Skeletal muscle satellite cell (primary cell): Measurements from ENCODE around the gene PAIP2B.
"Not testable (repeated sequence)": the region's sequence is repeated elsewhere in the genome, so short reads cannot be mapped to it uniquely, and the experiment has no call there.

Experiments used
- H3K27me3 ChIP-seq: 2 replicates; pipeline ENCODE4 v1.7.0; 2013; ENCODE audit warnings: low read length; ENCODE audit not compliant: control insufficient read depth, insufficient read depth
- H3K36me3 ChIP-seq: 2 replicates; pipeline ENCODE4 v1.7.0; 2013; ENCODE audit warnings: mild to moderate bottlenecking, control low read depth, low read length; ENCODE audit not compliant: insufficient read depth
- H3K4me1 ChIP-seq: 2 replicates; pipeline ENCODE4 v1.7.0; 2013; ENCODE audit warnings: low read length; ENCODE audit not compliant: control insufficient read depth, insufficient read depth
- H3K4me2 ChIP-seq: 2 replicates; pipeline ENCODE4 v1.7.0; 2013; ENCODE audit warnings: mild to moderate bottlenecking, low read length
- H3K4me3 ChIP-seq: 2 replicates; pipeline ENCODE4 v1.7.0; 2013; ENCODE audit warnings: low read length
- H3K9ac ChIP-seq: 2 replicates; pipeline ENCODE4 v1.7.0; 2013; ENCODE audit warnings: mild to moderate bottlenecking, low read depth, low read length, moderate library complexity
- H3K9me3 ChIP-seq: replicated peaks from 2 replicates; pipeline ENCODE4 v1.7.0; 2013; ENCODE audit warnings: mild to moderate bottlenecking, control low read depth, low read length

PAIP2B gene

GRCh38 chr2:71215447-71215846, 11.5 kb downstream of the PAIP2B start:
- Histone ChIP-seq H3K9me3 (no peaks in the 10 kb centered on the region), H3K9ac (no peak overlapping the region), H3K4me1 (no peaks in the 10 kb centered on the region), H3K4me3 (no peak overlapping the region), H3K4me2 (no peak overlapping the region), H3K36me3 (no peaks in the 10 kb centered on the region), H3K27me3 (peaks cover 36% of the 10 kb centered on the region)

GRCh38 chr2:71212336-71212735, 14.6 kb downstream of the PAIP2B start:
- Histone ChIP-seq H3K4me3 (no peak overlapping the region), H3K36me3 (no peaks in the 10 kb centered on the region), H3K9ac (no peak overlapping the region), H3K9me3 (no peaks in the 10 kb centered on the region), H3K4me1 (no peaks in the 10 kb centered on the region), H3K27me3 (peaks cover 45% of the 10 kb centered on the region), H3K4me2 (no peak overlapping the region)

- Histone ChIP-seq H3K36me3 (no peaks in the 10 kb centered on the region), H3K4me3 (no peak overlapping the region), H3K9ac (no peak overlapping the region), H3K4me1 (no peaks in the 10 kb centered on the region), H3K9me3 (no peaks in the 10 kb centered on the region), H3K27me3 (peaks cover 61% of the 10 kb centered on the region), H3K4me2 (no peak overlapping the region)
These were observed 16.6 kb downstream of the PAIP2B start for GRCh38 chr2:71210292-71210691.

- Histone ChIP-seq H3K27me3 (peaks cover 64% of the 10 kb centered on the region), H3K9me3 (no peaks in the 10 kb centered on the region), H3K4me3 (no peak overlapping the region), H3K4me2 (no peak overlapping the region), H3K36me3 (no peaks in the 10 kb centered on the region), H3K9ac (no peak overlapping the region), H3K4me1 (no peaks in the 10 kb centered on the region)
These were observed 18.1 kb downstream of the PAIP2B start for GRCh38 chr2:71208756-71209155.

GRCh38 chr2:71207601-71208000, 19.3 kb downstream of the PAIP2B start:
- no peak overlapping the region for H3K4me2 ChIP-seq
- H3K4me3 ChIP-seq: no peak overlapping the region
- no peak overlapping the region for H3K9ac ChIP-seq

GRCh38 chr2:71206271-71206670, 20.6 kb downstream of the PAIP2B start:
- H3K4me2 ChIP-seq: no peak overlapping the region
- H3K9me3 ChIP-seq: no peaks in the 10 kb centered on the region
- no peaks in the 10 kb centered on the region for H3K4me1 ChIP-seq
- no peak overlapping the region for H3K9ac ChIP-seq
- no peak overlapping the region for H3K4me3 ChIP-seq
- peaks cover 68% of the 10 kb centered on the region for H3K27me3 ChIP-seq
- no peaks in the 10 kb centered on the region for H3K36me3 ChIP-seq

More at GRCh38 chr2:71207601-71208000, 19.3 kb downstream of the PAIP2B start:
- H3K36me3 ChIP-seq: no peaks in the 10 kb centered on the region
- no peaks in the 10 kb centered on the region for H3K4me1 ChIP-seq
- peaks cover 58% of the 10 kb centered on the region for H3K27me3 ChIP-seq
- no peaks in the 10 kb centered on the region for H3K9me3 ChIP-seq

- H3K9me3 ChIP-seq: no peaks in the 10 kb centered on the region
- no peak overlapping the region for H3K9ac ChIP-seq
- peaks cover 21% of the 10 kb centered on the region for H3K27me3 ChIP-seq
- H3K4me1 ChIP-seq: no peaks in the 10 kb centered on the region
- no peak overlapping the region for H3K4me3 ChIP-seq
- H3K4me2 ChIP-seq: no peak overlapping the region
- H3K36me3 ChIP-seq: no peaks in the 10 kb centered on the region
These were observed 35.3 kb downstream of the PAIP2B start for GRCh38 chr2:71191570-71191943.

- Histone ChIP-seq H3K27me3 (peaks cover 27% of the 10 kb centered on the region), H3K9me3 (no peaks in the 10 kb centered on the region), H3K9ac (no peak overlapping the region), H3K4me2 (no peak overlapping the region), H3K4me1 (no peaks in the 10 kb centered on the region), H3K4me3 (no peak overlapping the region), H3K36me3 (no peaks in the 10 kb centered on the region)
These were observed 36.0 kb downstream of the PAIP2B start for GRCh38 chr2:71190656-71191569.

GRCh38 chr2:71187589-71187988, 39.3 kb downstream of the PAIP2B start:
- Histone ChIP-seq H3K9ac (no peak overlapping the region), H3K4me2 (no peak overlapping the region), H3K27me3 (peaks cover 26% of the 10 kb centered on the region), H3K4me3 (no peak overlapping the region), H3K4me1 (no peaks in the 10 kb centered on the region), H3K36me3 (no peaks in the 10 kb centered on the region), H3K9me3 (no peaks in the 10 kb centered on the region)

- Histone ChIP-seq H3K4me3 (no peak overlapping the region), H3K27me3 (peaks cover 30% of the 10 kb centered on the region), H3K4me2 (no peak overlapping the region), H3K9ac (no peak overlapping the region), H3K4me1 (no peaks in the 10 kb centered on the region), H3K9me3 (no peaks in the 10 kb centered on the region), H3K36me3 (no peaks in the 10 kb centered on the region)
These were observed 39.9 kb downstream of the PAIP2B start for GRCh38 chr2:71186973-71187372.

GRCh38 chr2:71183306-71184115, 43.4 kb downstream of the PAIP2B start:
- H3K4me3 ChIP-seq, H3K9ac ChIP-seq, H3K4me1 ChIP-seq, H3K36me3 ChIP-seq, H3K9me3 ChIP-seq, H3K4me2 ChIP-seq: not testable (repeated sequence)
- peaks cover 31% of the 10 kb centered on the region for H3K27me3 ChIP-seq
